ENCODE results near the gene FARSB.

Gene FARSB

GRCh38 chr2:222563936-222564335, 92.0 kb downstream of the FARSB start:
- TF ChIP-seq CTCF (IDR thresholded peaks at IDR 0.05), result no peak

GRCh38 chr2:222563106-222563718, 92.7 kb downstream of the FARSB start:
- no peak for TF ChIP-seq CTCF (IDR thresholded peaks at IDR 0.05)

GRCh38 chr2:222561817-222562645, 93.9 kb downstream of the FARSB start:
- TF ChIP-seq CTCF (IDR thresholded peaks at IDR 0.05), result peak; percentile 52

- no peak for TF ChIP-seq CTCF (IDR thresholded peaks at IDR 0.05)
Measured at GRCh38 chr2:222561151-222561550, 94.7 kb downstream of the FARSB start.

GRCh38 chr2:222554517-222554916, 101.4 kb downstream of the FARSB start:
- no peak for TF ChIP-seq CTCF (IDR thresholded peaks at IDR 0.05)

GRCh38 chr2:222548992-222549391, 106.9 kb downstream of the FARSB start:
- TF ChIP-seq CTCF (IDR thresholded peaks at IDR 0.05), result no peak

- no peak for TF ChIP-seq CTCF (IDR thresholded peaks at IDR 0.05)
Measured at GRCh38 chr2:222547083-222547482, 108.8 kb downstream of the FARSB start.

Measured in LNCAP (cell line).